Loucy (cell line): ENCODE measurements around the gene H6PD.

Experiments used
- CTCF ChIP-seq: fragments of 200-600 bp; sonication (generic); conservative IDR thresholded peaks from 2 replicates; pipeline ENCODE4 v1.5.1; 2014; ENCODE audit warnings: mild to moderate bottlenecking, antibody characterized with exemption, low read length
- EZH2phosphoT487 ChIP-seq: fragments of 200-600 bp; IDR thresholded peaks from 2 replicates; pipeline ENCODE4 v1.6.1; 2018; ENCODE audit warnings: antibody characterized with exemption, mild to moderate bottlenecking, moderate library complexity, borderline replicate concordance

DNA sequence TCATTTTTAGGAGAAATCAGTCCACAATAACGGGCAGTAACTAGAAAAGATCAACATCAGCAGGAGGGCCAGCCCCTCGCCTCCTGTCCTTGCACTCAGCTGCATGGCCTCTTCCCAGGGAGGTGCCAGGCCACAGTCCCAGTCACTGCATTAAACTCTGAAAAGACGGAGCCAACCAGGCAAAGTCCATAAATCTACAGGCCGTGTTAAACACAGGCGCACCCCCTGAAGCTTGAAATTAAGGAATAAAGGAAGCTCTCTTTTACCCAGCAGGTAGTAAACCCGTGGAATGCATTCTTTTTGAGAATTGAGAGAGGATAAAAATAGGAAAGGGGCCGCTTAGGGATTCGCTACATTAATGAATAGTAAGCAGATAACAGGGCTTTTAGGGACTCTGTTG, 18.4 kb downstream of the H6PD start:
- TF ChIP-seq CTCF (no peak), EZH2phosphoT487 (no peak)
